ENCODE data around the gene NLRC5.
"Not testable (repeated sequence)": the region's sequence is repeated elsewhere in the genome, so short reads cannot be mapped to it uniquely, and the experiment has no call there.

The NLRC5 gene

GRCh38 chr16:57072616-57073275 is 83.4 kb downstream of the NLRC5 start:
- DNase-seq = no peak

DNA sequence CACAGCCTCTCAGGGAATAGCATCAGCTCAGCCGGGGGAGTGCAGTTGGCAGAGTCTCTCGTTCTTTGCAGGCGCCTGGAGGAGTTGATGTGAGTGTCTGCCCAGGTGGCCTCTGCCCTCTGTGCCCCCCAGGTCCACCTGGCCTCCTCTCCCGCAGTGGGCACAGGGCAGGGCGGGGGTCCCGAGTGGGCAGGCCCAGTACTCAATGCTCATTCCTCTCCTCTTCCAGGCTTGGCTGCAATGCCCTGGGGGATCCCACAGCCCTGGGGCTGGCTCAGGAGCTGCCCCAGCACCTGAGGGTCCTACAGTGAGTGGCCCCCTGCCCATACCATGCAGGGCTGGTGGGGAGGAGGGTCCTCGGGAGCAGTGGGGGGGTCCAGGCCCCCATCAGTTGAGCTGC is 88.4 kb downstream of the NLRC5 start:
- DNase-seq = no peak

DNA sequence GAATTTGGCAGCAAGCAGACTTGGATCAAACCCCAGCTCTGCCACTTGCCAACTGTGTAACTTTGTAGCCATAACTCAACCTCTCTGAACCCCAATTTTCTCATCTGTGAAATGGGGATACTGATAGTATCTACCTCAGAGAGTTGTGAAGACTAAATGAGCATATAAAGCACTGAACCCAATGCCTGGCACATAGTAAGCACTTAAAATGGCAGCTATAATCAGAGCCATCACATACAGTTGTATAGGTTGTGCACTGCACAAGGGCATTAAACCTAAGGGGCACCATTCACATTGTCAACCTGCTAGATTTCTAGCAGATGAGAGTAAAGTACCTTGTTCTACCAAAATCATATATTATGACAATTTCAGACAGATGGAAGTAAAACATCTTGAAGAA is 92.4 kb downstream of the NLRC5 start:
- DNase-seq = no peak

- DNase-seq = no peak
Observed at GRCh38 chr16:57082664-57083063, 93.3 kb downstream of the NLRC5 start.

DNA sequence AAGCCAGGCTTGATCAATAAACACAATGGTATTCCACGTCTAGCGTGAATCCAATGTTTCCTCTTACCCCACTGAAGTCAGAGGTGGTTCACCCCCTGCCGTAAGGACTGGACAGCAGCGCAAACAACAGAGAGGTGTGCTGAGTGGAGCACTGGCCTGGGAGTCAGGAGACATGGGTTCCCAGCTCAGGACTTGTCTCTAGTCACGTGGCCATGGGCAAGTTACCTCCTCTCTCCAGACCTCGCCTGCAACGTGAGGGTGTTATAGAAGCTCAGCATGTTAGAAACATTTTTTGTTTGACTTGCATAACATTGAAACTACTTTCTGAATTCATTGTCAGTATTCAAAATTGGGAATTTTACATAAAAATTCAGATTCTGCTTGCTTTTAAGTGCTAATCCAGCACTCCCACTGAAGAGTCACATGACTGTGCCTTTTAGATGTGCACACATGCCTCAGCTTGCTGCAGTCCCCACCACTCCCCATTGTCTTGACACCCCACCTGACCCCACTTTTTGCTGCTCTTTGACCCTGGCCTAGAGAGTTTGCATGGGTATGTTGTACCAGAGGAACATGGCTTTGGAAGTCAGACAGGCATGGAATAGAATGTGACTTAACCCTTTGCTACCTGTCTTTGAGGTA is 94.2 kb downstream of the NLRC5 start:
- no peak for DNase-seq

DNA sequence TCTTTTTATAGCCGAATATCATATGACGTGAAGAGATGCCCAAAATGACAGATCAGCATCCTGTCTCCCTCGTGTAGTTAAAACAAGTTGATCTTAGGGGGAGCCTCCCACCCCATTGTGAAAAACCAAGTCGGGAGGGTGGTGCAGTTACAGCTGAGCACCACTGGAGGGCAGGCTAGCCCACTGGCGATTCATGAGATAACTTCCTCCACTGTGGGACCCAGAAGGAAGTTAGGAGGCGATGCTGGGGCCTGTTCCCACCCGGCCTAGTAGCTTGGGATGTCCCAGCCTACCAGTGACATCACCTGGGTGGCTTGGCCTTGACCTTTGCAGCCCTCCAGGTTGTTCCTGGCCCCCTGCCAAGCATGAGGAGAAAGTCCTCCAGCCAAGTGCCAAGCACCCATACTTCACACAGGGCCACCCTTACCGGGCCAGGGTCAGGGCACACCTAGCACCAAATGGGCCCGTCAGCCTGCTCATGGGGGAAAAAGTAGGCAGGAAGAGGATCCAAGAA is 95.0 kb downstream of the NLRC5 start:
- peak; percentile 64 for DNase-seq

DNA sequence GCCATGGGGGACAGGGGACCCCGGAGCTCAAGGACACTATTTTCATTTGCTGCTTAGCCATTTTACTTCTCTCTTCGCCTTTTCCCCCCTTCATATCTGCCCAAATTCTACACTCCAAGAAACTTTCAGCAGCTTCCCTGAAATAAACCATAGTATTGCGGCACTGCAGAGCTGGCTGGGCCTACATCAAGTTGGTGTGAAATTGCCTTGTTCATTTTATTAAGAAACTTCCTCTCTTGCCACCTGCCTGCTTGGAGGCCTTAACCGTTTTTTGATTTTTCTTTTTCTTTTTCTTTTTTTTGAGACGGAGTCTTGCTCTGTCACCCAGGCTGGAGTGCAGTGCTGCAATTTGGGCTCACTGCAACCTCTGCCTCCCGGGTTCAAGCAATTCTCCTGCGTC is 95.6 kb downstream of the NLRC5 start:
- DNase-seq = no peak

DNA sequence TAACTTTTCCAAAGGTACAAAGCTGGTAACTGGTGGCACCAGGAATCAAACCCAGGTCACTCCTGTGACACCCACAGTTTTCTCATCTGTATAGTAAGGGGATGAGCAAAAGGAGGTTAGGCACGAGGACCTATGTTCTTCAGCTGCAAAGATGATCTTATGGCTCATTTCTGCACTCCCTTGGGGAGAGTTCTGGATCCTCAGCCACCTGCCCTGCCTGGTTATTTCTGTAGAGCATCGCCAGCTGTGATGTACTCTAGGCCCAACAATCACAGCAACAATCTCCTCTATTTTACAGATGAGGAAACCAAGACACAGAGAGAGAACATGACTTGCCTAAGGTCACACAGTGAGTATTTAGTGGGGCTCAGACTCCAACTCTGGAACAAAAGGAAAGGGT is 97.6 kb downstream of the NLRC5 start:
- DNase-seq = no peak

DNA sequence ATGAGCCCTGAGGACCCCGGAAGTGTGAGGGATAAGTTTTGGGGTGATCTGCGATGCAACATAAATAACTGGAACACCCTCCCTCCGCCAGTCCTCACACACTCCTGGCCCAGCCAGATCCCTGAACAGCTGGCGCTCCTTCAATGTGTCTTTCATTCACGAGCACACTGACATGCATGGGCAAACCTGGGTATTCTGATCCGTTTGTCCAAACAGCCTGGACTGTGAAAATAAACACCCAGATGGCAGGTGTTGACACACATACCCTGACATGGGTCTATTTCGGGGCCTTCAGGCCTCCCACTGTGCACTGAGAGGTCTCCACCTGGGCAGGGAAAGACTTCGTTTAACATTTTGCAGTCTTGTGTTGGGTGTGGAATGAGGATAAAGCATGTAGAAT is 100.0 kb downstream of the NLRC5 start:
- DNase-seq = no peak

GRCh38 chr16:57091200-57091974 is 102.0 kb downstream of the NLRC5 start:
- DNase-seq = peak; percentile 53

DNA sequence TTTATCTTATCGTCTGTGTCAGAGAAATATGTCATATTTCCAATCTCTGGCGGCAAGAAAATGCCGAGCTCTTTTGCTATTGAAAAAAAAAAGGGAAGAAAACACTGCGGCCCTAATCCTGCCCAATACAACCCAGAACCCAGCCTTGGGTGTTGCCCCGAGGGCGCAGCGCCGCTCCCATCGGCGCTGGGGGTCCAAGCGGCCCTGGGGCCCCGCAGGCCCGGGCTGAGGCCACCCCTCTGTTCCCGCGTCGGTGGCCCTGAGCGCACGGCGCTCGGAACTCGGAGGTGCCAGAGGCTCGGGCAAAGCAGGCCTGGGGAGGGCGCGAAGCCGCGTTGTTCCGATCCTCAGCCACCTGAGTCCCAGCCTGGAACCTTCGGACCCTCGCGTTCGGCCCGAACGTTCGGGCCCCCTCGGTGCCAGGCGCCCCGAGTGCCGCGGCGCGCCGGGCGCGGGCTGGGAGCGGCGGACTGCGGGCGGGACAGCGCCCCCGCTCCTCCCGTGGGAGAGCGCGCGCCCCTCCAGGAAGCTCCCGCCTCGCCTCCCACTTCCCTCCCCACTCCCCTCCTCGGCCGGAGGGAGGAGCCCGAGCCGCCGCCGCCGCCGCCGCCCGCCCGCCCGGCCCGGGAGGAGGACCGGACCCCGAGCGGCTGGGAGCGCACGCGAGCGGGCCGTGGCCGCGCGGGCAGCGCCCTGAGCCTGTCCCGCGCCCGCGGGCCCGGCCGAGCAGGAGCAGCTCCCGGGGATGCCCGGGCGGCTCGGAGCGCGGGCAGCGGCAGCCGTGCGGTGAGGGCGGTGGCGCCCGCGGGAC is 102.8 kb downstream of the NLRC5 start, which contains the start of gene CPNE2:
TSS of gene CPNE2 (plus strand) at position 609 of the 811 bp plus-strand sequence. CDS start 18,160 bp downstream, outside the sequence.
- DNase-seq = peak; percentile 82

DNA sequence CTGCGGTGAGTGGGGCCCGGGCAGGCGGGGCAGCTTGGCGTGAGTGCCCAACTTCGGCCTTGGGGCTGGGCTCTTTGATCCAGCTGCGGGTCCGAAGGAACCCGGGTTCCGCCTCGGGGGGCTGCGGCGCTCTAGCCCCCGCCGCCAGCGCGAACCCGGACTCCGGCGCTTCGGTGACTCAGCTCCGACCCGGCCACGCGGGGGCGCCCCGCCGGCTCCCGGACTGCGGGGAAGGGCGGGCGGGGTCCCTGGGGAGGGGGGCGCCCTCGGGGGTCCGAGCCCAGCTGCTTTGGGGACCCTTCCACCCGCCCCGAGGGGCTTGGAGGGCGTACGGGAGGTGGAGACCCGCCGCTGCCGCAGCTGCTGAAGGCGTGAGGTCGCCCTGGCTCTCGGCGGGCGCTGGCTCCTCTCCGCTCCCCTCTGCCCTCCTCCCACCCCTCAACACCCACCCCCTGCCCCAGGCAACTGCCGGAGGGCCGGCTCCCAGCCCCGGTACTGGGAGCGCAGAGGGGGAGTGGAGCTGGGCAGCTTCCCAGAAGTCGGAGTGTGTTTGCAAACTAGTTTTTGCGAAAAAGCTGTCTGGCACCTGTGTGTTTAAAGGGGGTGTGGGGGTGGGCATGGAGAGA is 103.5 kb downstream of the NLRC5 start:
- peak; percentile 74 for DNase-seq

GRCh38 chr16:57093666-57094564 is 104.6 kb downstream of the NLRC5 start:
- no peak for DNase-seq

DNA sequence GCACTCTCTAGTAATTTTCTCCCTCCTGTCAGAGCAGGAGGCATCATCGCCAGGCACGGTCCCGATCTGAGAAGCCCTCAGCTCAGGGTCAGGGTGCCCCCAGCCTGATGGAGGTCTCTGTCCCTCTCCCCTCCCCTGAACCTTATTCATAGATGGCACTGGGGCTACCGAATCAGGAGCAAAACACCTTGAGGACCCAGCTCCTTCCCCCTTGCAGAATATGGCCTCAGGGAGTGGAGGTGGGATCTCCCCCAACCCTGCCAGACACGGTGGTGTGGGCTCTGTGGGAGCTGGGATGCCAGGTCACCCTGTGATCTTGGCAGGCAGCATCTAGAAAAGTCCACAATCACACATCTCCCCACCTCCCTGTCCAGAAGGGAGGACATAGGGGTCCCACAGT is 105.6 kb downstream of the NLRC5 start:
- no peak for DNase-seq

- DNase-seq = no peak
Observed at GRCh38 chr16:57096192-57096591, 106.8 kb downstream of the NLRC5 start.

DNA sequence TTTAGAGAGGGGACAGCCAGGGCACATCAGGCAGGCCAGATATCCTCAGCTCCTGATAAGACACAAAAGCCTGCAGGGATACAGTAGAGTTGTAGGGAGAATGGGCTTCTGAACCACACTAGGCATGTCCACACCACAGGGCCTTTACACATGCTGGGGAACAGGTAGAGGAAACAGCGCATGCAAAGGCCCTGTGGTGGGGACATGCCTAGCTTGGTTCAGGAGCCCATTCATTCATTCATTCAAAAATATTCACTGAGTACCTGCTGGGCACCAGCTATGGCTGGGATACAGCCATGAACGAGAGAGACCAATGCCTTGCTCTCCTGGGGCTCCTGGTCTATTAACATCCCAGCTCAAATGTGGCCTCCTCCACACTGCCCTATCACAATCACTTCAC is 107.4 kb downstream of the NLRC5 start:
- DNase-seq = no peak

GRCh38 chr16:57098188-57098841 is 109.0 kb downstream of the NLRC5 start:
- no peak for DNase-seq

DNA sequence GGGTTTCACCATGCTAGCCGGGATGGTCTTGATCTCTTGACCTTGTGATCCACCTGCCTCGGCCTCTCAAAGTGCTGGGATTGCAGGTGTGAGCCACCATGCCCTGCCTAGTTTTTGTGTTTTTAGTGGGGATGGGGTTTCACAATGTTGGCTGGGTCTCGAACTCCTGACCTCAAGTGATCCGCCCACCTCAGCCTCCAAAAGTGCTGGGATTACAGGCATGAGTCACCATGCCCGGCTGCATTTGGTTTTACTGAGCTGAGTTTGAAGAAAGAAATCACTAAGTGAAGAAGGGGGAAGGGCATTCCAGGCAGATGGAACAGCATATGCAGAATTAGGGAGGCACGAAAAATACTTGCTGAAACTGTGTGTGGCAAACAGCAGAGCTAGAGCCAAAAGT is 110.6 kb downstream of the NLRC5 start:
- not testable (repeated sequence) for DNase-seq

DNA sequence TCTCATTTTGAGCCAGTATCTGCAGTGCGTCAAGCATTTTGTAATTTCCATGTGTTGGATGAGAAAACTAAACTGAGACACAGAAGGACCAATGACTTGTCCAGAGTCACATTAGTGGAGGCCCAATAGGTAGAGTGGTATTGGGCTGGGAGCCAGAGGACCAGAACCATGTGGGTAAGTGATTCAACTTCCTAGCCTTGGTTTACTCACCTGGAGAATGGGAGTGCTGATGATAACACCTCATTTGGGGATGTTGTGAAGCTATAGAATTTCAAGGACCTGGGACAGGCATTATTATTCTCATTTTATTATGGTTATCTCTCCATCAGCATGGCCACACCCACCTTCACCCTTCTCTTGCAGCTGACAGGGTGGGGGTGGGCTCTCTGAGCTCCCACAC is 111.1 kb downstream of the NLRC5 start:
- DNase-seq = no peak

Measured in right kidney (tissue), 1 donor.